ENCODE data around the gene FCN2.

Gene FCN2

GRCh38 chr9:134870301-134870694 lies 10.3 kb upstream of the FCN2 start:
- Histone ChIP-seq H3K9ac (ENCODE audit: low read length) (no peak overlapping the region), H3K9me3 (replicated peaks; ENCODE audit: insufficient read depth, low read length) (no peaks in the 10 kb centered on the region), H4K20me1 (ENCODE audit: insufficient read depth, low read length) (no peaks in the 10 kb centered on the region), H2AFZ (ENCODE audit: low read length) (no peak overlapping the region), H3K4me2 (ENCODE audit: low read depth, low read length) (no peak overlapping the region), H3K27me3 (replicated peaks; ENCODE audit: insufficient read depth, low read length) (peaks cover 58% of the 10 kb centered on the region), H3F3A (ENCODE audit: insufficient read depth, low read length) (no peaks in the 10 kb centered on the region), H3K4me3 (ENCODE audit: low read length) (no peak overlapping the region), H3K27ac (ENCODE audit: low read length) (no peak overlapping the region), H3K4me1 (ENCODE audit: low read length) (no peaks in the 10 kb centered on the region), H3K9me2 (replicated peaks; ENCODE audit: insufficient read depth, low read length) (no peaks in the 10 kb centered on the region), H3K36me3 (replicated peaks; ENCODE audit: insufficient read depth, low read length) (no peaks in the 10 kb centered on the region), H3K79me2 (ENCODE audit: low read length) (no peaks in the 10 kb centered on the region)
- TF ChIP-seq EZH2phosphoT487 (IDR thresholded peaks at IDR 0.05; ENCODE audit: low read length) (no peak), CTCF (IDR thresholded peaks at IDR 0.05; ENCODE audit: low read length) (no peak), EZH2 (optimal IDR thresholded peaks at IDR 0.05; ENCODE audit: low read depth, low read length) (no peak)
- no peak for DNase-seq

GRCh38 chr9:134870746-134871662 lies 9.6 kb upstream of the FCN2 start:
- Histone ChIP-seq H3K36me3 (replicated peaks; ENCODE audit: insufficient read depth, low read length) (no peaks in the 10 kb centered on the region), H3K4me3 (ENCODE audit: low read length) (no peak overlapping the region)

GRCh38 chr9:134871697-134872340 lies 8.8 kb upstream of the FCN2 start:
- Histone ChIP-seq H4K20me1 (ENCODE audit: insufficient read depth, low read length) (no peaks in the 10 kb centered on the region), H3K4me1 (ENCODE audit: low read length) (no peaks in the 10 kb centered on the region), H3K9ac (ENCODE audit: low read length) (no peak overlapping the region), H2AFZ (ENCODE audit: low read length) (no peak overlapping the region), H3K9me2 (replicated peaks; ENCODE audit: insufficient read depth, low read length) (no peaks in the 10 kb centered on the region), H3K4me2 (ENCODE audit: low read depth, low read length) (no peak overlapping the region), H3K27ac (ENCODE audit: low read length) (no peak overlapping the region), H3K79me2 (ENCODE audit: low read length) (no peaks in the 10 kb centered on the region), H3K9me3 (replicated peaks; ENCODE audit: insufficient read depth, low read length) (no peaks in the 10 kb centered on the region), H3K36me3 (replicated peaks; ENCODE audit: insufficient read depth, low read length) (no peaks in the 10 kb centered on the region), H3K4me3 (ENCODE audit: low read length) (peak overlapping the region; percentile 4; the same call in 1 of the 2 replicates), H3K27me3 (replicated peaks; ENCODE audit: insufficient read depth, low read length) (peaks cover 64% of the 10 kb centered on the region), H3F3A (ENCODE audit: insufficient read depth, low read length) (no peaks in the 10 kb centered on the region)
- no peak for TF ChIP-seq EZH2phosphoT487 (IDR thresholded peaks at IDR 0.05; ENCODE audit: low read length)
- TF ChIP-seq EZH2 (optimal IDR thresholded peaks at IDR 0.05; ENCODE audit: low read depth, low read length), result no peak
- TF ChIP-seq CTCF (IDR thresholded peaks at IDR 0.05; ENCODE audit: low read length), result no peak
- DNase-seq, result no peak

More at GRCh38 chr9:134870746-134871662, 9.6 kb upstream of the FCN2 start:
- no peaks in the 10 kb centered on the region for H3K9me2 ChIP-seq (replicated peaks; ENCODE audit: insufficient read depth, low read length)
- H3K27ac ChIP-seq (ENCODE audit: low read length), result no peak overlapping the region
- no peaks in the 10 kb centered on the region for H3K4me1 ChIP-seq (ENCODE audit: low read length)
- H2AFZ ChIP-seq (ENCODE audit: low read length), result no peak overlapping the region
- H4K20me1 ChIP-seq (ENCODE audit: insufficient read depth, low read length), result no peaks in the 10 kb centered on the region
- H3F3A ChIP-seq (ENCODE audit: insufficient read depth, low read length), result no peaks in the 10 kb centered on the region
- peaks cover 62% of the 10 kb centered on the region for H3K27me3 ChIP-seq (replicated peaks; ENCODE audit: insufficient read depth, low read length)
- H3K79me2 ChIP-seq (ENCODE audit: low read length), result no peaks in the 10 kb centered on the region
- no peak overlapping the region for H3K4me2 ChIP-seq (ENCODE audit: low read depth, low read length)
- no peak overlapping the region for H3K9ac ChIP-seq (ENCODE audit: low read length)
- no peak for TF ChIP-seq EZH2phosphoT487 (IDR thresholded peaks at IDR 0.05; ENCODE audit: low read length)
- TF ChIP-seq CTCF (IDR thresholded peaks at IDR 0.05; ENCODE audit: low read length), result no peak
- TF ChIP-seq EZH2 (optimal IDR thresholded peaks at IDR 0.05; ENCODE audit: low read depth, low read length), result no peak
- DNase-seq, result no peak
- H3K9me3 ChIP-seq (replicated peaks; ENCODE audit: insufficient read depth, low read length), result no peaks in the 10 kb centered on the region

All from MM.1S (cell line).